ENCODE data around the gene WNT9A. TPM values are rescaled to one million over a fixed set of nuclear protein-coding genes. Genes with fewer than 3 reads are reported as not detected.
A peak's percentile ranks its signal among the peaks of the same experiment; 100 is the strongest.

Gene WNT9A
- total and polyA plus RNA-seq, 3 experiments from 2014 or later: 0.07 to 0.13 TPM; not detected in 1

DNA sequence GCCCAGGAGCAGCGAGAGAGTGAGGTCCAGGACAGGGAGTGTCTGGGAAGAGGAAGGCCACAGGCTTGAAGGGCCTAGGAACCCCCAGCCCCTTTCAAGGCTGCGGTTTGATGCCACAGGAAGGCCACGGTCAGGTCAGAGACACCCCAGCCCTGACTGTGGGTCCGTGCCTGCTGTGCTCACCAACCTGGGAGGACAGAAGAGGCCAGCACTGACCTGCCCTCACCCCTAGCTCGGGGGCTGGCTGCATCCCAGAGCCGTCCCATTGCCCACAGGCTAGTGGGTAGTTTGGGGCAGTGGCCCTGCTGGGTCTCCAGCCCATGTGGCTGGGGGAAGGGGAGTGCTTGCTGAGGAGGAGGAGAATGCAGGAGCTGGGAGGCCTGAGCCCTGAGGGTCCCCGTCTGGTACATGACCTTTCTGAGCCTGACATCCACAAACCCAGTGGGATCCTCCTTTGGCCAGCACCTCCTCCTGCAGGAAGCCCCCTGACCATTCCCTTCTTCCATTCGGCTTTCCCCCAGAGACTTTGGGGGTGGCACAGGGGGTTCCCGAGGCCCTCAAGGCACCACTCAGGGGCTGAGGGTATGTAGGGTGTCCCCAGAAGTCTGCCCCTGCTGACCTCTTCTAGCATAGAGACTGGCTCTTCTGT is 54.3 kb downstream of the WNT9A start:
- DNase-seq: peak in 1 of 5 donors; percentile 0
- Mint-ChIP-seq H3K27ac (no peak overlapping the region), H3K27me3 (peaks cover 0 to 2% of the 10 kb centered on the region in 2 donors), H3K9me3 (no peaks in the 10 kb centered on the region), H3K4me1 (peaks cover 9 to 11% (median 9%) of the 10 kb centered on the region in 3 donors), H3K36me3 (no peaks in the 10 kb centered on the region), H3K4me3 (no peak overlapping the region)
- H3K36me3 ChIP-seq (ENCODE audit: insufficient read depth, low read length): no peaks in the 10 kb centered on the region
- no peak overlapping the region for H3K4me3 ChIP-seq (ENCODE audit: low read length)
- no peaks in the 10 kb centered on the region for H3K9me3 ChIP-seq (ENCODE audit: low read length)
- POLR2A ChIA-PET: no interaction called here
- H3K4me1 ChIP-seq (ENCODE audit: insufficient read depth, low read length): no peaks in the 10 kb centered on the region
- H3K27me3 ChIP-seq (ENCODE audit: insufficient read depth, low read length, poor library complexity, severe bottlenecking): no peaks in the 10 kb centered on the region
- no peak overlapping the region for H3K27ac ChIP-seq (ENCODE audit: low read depth, low read length)
- CTCF ChIA-PET: no interaction called here

DNA sequence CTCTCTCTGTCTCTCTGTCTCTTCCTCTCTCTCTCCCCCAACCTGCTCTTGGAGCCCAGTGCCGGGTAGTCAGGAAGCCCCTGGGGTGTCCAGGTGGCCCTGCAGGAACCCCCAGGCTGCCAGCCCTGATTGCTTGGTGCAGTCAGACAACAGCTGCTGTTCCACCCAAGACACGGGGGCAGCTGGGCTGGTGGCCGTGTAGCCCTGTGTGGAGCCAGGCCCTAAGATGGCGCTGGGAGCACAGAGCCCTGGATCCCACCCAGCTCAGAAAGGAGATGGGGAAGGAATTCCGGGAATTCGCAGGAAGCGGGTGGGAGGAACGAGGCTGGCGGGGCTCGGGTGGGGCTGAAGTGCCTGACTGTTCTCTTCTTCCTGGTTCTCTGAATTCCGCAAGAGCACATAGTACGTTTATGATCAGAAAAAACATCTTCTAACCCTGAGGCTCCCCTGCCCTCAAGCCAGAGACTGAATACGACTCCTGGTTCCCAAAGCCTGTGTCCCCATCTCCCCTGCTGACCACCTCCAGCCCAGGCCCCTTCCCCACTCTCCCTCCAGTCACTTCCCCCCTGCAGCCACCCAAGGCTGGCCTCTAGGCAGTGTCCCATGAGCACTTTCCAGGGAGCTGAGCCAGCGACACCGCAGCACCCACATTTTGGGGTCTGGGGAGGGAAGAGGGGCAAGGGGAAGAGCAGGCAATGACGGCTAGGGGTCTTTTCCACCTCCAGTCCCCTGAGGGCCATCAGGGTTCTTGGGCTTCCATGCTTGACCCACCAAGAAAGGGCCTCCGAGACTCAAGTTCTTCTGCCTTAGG is 55.0 kb downstream of the WNT9A start:
- H3K27ac ChIP-seq (ENCODE audit: low read depth, low read length): no peak overlapping the region
- DNase-seq: peak in 1 of 5 donors; percentile 0
- Mint-ChIP-seq H3K27me3 (peaks cover 0 to 2% of the 10 kb centered on the region in 2 donors), H3K27ac (no peak overlapping the region), H3K4me3 (no peak overlapping the region), H3K36me3 (no peaks in the 10 kb centered on the region), H3K9me3 (no peaks in the 10 kb centered on the region), H3K4me1 (peaks cover 3 to 11% (median 6%) of the 10 kb centered on the region in 3 donors)
- H3K27me3 ChIP-seq (ENCODE audit: insufficient read depth, low read length, poor library complexity, severe bottlenecking): no peaks in the 10 kb centered on the region
- H3K36me3 ChIP-seq (ENCODE audit: insufficient read depth, low read length): no peaks in the 10 kb centered on the region
- H3K9me3 ChIP-seq (ENCODE audit: low read length): no peaks in the 10 kb centered on the region
- POLR2A ChIA-PET: no interaction called here
- H3K4me3 ChIP-seq (ENCODE audit: low read length): no peak overlapping the region
- CTCF ChIA-PET: interaction anchor here (0.7 kb wide), 1 partner anchor 39 kb away, joined by 3 read pairs; no protein-coding TSS in a partner anchor
- no peaks in the 10 kb centered on the region for H3K4me1 ChIP-seq (ENCODE audit: insufficient read depth, low read length)

DNA sequence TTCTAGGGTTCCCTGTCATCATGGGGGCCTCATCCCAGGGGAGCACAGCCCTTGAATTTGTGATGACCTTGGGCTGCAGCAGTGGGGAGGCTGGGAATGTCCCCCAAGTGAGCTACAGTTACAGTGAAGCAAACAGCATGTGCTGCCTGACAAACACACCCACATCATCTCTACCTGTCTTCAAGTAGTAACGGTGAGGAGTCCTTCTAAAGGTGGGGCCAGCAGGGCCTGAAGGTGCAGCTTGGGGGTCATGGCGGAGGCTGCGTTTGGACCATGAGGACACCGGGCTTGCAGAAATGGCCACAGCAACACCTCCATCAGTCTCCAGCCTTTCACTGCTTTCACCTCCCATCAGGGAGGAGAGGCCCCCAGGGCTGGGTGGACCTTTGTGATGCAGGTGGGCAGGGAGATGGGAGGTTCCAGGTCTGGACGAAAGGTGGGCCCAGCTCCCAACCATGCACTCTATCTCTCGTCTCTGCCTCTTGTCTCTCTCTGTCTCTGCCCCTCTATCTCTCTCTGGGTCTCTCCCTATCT is 55.7 kb downstream of the WNT9A start:
- CTCF ChIA-PET: no interaction called here
- Histone ChIP-seq H3K27me3 (ENCODE audit: insufficient read depth, low read length, poor library complexity, severe bottlenecking) (no peaks in the 10 kb centered on the region), H3K4me1 (ENCODE audit: insufficient read depth, low read length) (peaks cover 6% of the 10 kb centered on the region), H3K36me3 (ENCODE audit: insufficient read depth, low read length) (no peaks in the 10 kb centered on the region), H3K27ac (ENCODE audit: low read depth, low read length) (no peak overlapping the region), H3K4me3 (ENCODE audit: low read length) (no peak overlapping the region), H3K9me3 (ENCODE audit: low read length) (no peaks in the 10 kb centered on the region)
- H3K36me3 Mint-ChIP-seq: no peaks in the 10 kb centered on the region
- no peaks in the 10 kb centered on the region for H3K27me3 Mint-ChIP-seq
- no peaks in the 10 kb centered on the region for H3K9me3 Mint-ChIP-seq
- no peak overlapping the region for H3K4me3 Mint-ChIP-seq
- POLR2A ChIA-PET: no interaction called here
- no peak overlapping the region for H3K27ac Mint-ChIP-seq
- no peak for DNase-seq
- peaks cover 0 to 9% (median 3%) of the 10 kb centered on the region in 3 donors for H3K4me1 Mint-ChIP-seq

DNA sequence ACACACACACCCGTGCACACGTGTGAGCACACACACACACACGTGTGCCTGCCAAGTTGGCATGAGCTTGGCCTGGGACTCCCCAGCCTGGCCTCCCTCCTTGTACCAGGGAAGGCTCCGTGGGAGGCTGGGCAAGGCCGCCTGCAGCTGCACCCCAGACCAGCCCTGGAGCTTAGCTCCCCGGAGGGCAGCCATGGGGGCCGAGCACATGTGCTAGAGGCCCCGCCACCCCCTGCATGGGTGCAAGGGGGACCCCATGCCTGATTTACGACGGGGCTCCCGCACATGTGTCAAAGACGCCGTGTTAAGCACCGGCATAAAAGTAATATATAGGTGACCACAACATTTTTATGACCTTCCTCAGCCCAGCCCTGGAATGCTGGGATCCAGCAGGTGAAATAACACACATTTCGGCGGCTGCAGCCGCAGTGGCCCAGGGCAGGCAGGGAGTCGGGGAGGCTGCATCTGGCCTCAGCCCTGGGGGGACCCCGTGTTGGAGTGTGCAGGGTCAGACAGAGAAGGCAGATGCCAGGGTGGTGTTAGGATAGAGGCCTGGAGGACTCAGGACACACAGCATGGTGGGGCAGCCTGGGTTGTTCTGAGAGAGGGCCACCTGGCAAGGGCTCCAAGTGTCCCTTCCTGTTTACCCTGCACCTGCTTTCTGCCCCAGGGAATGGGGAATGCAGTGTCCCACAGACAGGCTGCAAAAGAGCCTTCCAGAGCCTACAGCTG is 56.3 kb downstream of the WNT9A start:
- H3K4me3 Mint-ChIP-seq: no peak overlapping the region
- ChIA-PET POLR2A (no interaction called here), CTCF (interaction anchor here (0.8 kb wide), 1 partner anchor 129 kb away, joined by 3 read pairs; no protein-coding TSS in a partner anchor)
- no peaks in the 10 kb centered on the region for H3K36me3 ChIP-seq (ENCODE audit: insufficient read depth, low read length)
- H3K9me3 Mint-ChIP-seq: no peaks in the 10 kb centered on the region
- peaks cover 12% of the 10 kb centered on the region for H3K4me1 ChIP-seq (ENCODE audit: insufficient read depth, low read length)
- no peaks in the 10 kb centered on the region for H3K9me3 ChIP-seq (ENCODE audit: low read length)
- H3K4me1 Mint-ChIP-seq: peaks cover 5 to 16% (median 6%) of the 10 kb centered on the region in 3 donors
- peak in 1 of 5 donors; percentile 32 for DNase-seq
- no peak overlapping the region for H3K27ac Mint-ChIP-seq
- H3K4me3 ChIP-seq (ENCODE audit: low read length): no peak overlapping the region
- H3K27ac ChIP-seq (ENCODE audit: low read depth, low read length): no peak overlapping the region
- no peaks in the 10 kb centered on the region for H3K36me3 Mint-ChIP-seq
- no peaks in the 10 kb centered on the region for H3K27me3 Mint-ChIP-seq
- H3K27me3 ChIP-seq (ENCODE audit: insufficient read depth, low read length, poor library complexity, severe bottlenecking): no peaks in the 10 kb centered on the region

DNA sequence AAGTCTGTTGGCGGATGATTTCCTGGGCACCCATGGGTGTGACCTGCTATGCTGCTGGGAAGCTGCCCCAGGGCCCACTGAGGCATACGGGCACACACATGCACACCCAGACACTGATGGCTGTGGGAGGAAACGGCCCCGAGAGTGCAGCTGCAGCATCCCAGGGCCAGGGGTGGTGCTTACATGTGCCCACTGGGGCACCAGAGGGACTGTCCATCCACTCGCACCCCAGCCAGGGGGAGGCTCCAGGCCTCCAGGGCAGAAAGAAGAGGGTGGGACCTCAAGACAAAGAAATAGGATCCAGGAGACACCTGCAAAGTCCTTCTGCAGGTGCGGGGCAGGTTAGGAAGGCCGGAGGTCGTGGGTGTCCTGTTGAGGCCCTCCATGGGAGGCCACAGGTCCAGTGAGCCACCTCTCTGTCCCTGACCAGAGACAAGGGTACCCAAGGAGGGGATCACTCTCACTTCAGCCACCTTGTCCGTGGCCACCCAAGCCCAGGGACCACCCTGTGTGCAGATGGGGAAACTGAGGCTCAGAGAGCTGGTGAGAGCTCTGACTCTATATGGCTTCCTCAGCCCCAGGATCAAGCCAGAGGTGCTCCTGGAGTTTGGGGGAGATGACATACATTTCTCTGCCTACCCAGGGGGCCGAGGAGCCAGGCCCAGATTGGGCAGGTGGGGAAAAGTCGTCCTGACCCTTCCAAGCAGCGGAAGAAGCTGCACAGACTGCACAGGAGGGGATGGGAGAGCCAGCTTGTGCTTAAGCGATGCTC is 57.1 kb downstream of the WNT9A start:
- DNase-seq: peak in 1 of 5 donors; percentile 45
- H3K36me3 ChIP-seq (ENCODE audit: insufficient read depth, low read length): no peaks in the 10 kb centered on the region
- ChIA-PET CTCF (interaction anchor here (0.8 kb wide), 1 partner anchor 128 kb away, joined by 3 read pairs; no protein-coding TSS in a partner anchor), POLR2A (no interaction called here)
- H3K36me3 Mint-ChIP-seq: no peaks in the 10 kb centered on the region
- no peaks in the 10 kb centered on the region for H3K27me3 ChIP-seq (ENCODE audit: insufficient read depth, low read length, poor library complexity, severe bottlenecking)
- no peaks in the 10 kb centered on the region for H3K9me3 Mint-ChIP-seq
- no peaks in the 10 kb centered on the region for H3K9me3 ChIP-seq (ENCODE audit: low read length)
- H3K27ac ChIP-seq (ENCODE audit: low read depth, low read length): no peak overlapping the region
- no peaks in the 10 kb centered on the region for H3K27me3 Mint-ChIP-seq
- no peak overlapping the region for H3K4me3 Mint-ChIP-seq
- peak overlapping the region in 2 of 8 donors; percentile 27 to 29 for H3K27ac Mint-ChIP-seq
- peaks cover 19% of the 10 kb centered on the region for H3K4me1 ChIP-seq (ENCODE audit: insufficient read depth, low read length)
- H3K4me1 Mint-ChIP-seq: peaks cover 8 to 22% (median 11%) of the 10 kb centered on the region in 3 donors
- H3K4me3 ChIP-seq (ENCODE audit: low read length): no peak overlapping the region

DNA sequence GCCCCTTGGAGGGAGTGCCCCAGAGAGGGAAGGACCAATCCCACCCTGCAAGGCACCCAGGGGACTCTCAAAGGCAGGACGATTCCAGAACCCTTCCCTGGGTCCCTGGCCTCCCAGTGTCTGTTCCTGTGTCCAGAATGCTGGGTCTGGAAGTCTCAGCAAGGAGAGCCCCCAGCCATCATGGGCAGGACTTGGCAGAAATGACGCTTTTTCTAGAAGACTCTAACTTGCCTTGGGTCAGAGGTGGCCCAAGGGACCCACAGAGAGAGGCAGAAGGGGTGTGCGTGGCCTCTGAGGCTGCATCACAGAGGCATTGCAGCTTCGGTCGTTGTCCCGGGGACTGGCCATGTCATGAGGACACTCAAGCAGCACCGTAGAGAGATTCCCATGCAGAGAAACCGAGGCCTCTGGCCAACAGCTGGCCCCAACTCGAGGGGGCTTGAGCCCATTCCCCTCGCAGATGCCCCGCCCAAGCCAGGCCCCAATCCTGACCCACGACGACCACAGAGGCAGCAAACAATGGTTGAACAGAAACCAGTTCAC is 57.8 kb downstream of the WNT9A start:
- H3K4me1 Mint-ChIP-seq: peaks cover 14 to 29% (median 18%) of the 10 kb centered on the region in 3 donors
- no peaks in the 10 kb centered on the region for H3K9me3 Mint-ChIP-seq
- DNase-seq: peak in 1 of 5 donors; percentile 48
- peaks cover 26% of the 10 kb centered on the region for H3K4me1 ChIP-seq (ENCODE audit: insufficient read depth, low read length)
- H3K27me3 Mint-ChIP-seq: no peaks in the 10 kb centered on the region
- H3K4me3 ChIP-seq (ENCODE audit: low read length): no peak overlapping the region
- no peaks in the 10 kb centered on the region for H3K36me3 Mint-ChIP-seq
- H3K27me3 ChIP-seq (ENCODE audit: insufficient read depth, low read length, poor library complexity, severe bottlenecking): no peaks in the 10 kb centered on the region
- H3K27ac Mint-ChIP-seq: peak overlapping the region in 3 of 8 donors; percentile 27 to 88 (median 63)
- POLR2A ChIA-PET: no interaction called here
- no peaks in the 10 kb centered on the region for H3K36me3 ChIP-seq (ENCODE audit: insufficient read depth, low read length)
- H3K9me3 ChIP-seq (ENCODE audit: low read length): no peaks in the 10 kb centered on the region
- no peak overlapping the region for H3K4me3 Mint-ChIP-seq
- CTCF ChIA-PET: no interaction called here
- H3K27ac ChIP-seq (ENCODE audit: low read depth, low read length): no peak overlapping the region

DNA sequence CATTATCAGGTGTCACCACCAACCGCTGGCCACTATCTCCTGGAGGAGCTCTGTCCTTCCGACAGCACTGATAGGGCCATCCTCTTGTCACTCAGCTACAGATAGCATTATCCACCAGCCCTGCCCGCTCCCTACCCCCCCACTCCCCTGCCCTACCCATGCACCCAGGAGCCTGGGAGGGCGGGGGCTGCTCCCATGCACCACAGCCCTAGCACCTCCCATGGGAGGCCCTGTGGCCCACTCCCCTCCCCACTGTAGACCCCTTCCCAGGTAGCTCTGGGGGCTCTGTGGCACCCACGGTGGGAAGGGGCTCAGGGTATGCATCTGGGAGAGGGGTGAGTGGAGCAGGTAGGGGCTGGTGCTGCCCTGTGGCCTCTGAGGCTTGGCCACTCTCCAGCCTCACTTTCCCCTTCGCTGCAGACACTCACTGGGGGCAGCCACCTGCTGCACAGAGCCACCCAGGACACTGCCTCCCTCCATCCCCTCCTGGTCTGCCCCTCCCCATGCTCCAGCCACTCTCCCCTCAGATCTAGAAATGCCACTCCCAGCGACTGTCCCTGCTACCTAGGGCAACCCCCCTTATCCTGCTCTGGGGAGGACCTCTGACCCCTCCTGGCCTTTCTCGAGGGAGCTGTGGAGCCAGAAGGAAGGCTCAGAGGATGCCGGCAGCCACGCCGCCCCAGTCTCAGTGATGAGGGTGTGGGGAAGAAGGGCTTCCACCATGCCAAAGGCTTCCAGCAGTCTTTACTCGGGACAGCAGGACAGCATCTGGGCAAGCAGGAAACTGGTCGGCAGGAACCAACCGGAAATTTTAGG is 58.5 kb downstream of the WNT9A start:
- peaks cover 33% of the 10 kb centered on the region for H3K4me1 ChIP-seq (ENCODE audit: insufficient read depth, low read length)
- H3K4me3 ChIP-seq (ENCODE audit: low read length): no peak overlapping the region
- no peaks in the 10 kb centered on the region for H3K36me3 ChIP-seq (ENCODE audit: insufficient read depth, low read length)
- no peaks in the 10 kb centered on the region for H3K27me3 Mint-ChIP-seq
- no peaks in the 10 kb centered on the region for H3K9me3 ChIP-seq (ENCODE audit: low read length)
- no peaks in the 10 kb centered on the region for H3K36me3 Mint-ChIP-seq
- peak overlapping the region in 1 of 8 donors; percentile 73 for H3K27ac Mint-ChIP-seq
- H3K27ac ChIP-seq (ENCODE audit: low read depth, low read length): no peak overlapping the region
- H3K9me3 Mint-ChIP-seq: no peaks in the 10 kb centered on the region
- CTCF ChIA-PET: no interaction called here
- H3K27me3 ChIP-seq (ENCODE audit: insufficient read depth, low read length, poor library complexity, severe bottlenecking): no peaks in the 10 kb centered on the region
- POLR2A ChIA-PET: no interaction called here
- H3K4me3 Mint-ChIP-seq: no peak overlapping the region
- peak in 1 of 5 donors; percentile 41 for DNase-seq
- H3K4me1 Mint-ChIP-seq: peaks cover 14 to 36% (median 22%) of the 10 kb centered on the region in 3 donors
